Vagina (tissue), 2 donors: ENCODE data around the gene IFRD1. TPM values are rescaled to one million over a fixed set of nuclear protein-coding genes. Genes with fewer than 3 reads are reported as not detected.
A peak's percentile ranks its signal among the peaks of the same experiment; 100 is the strongest.

ENCODE experiments used
- DNase-seq, 2 donors: peaks; one replicate each; pipeline ENCODE4 v3.0.0-alpha.2; 2017; ENCODE audit errors: extremely low spot score in 2 of 2
- H3K27ac ChIP-seq: fragments of 200-600 bp; sonication (generic); one replicate; pipeline ENCODE4 v1.5.1; 2019
- H3K27me3 ChIP-seq: fragments of 200-600 bp; sonication (generic); one replicate; pipeline ENCODE4 v1.5.1; 2019
- H3K36me3 ChIP-seq, 2 donors: fragments of 200-600 bp; sonication (generic); one replicate each; pipeline ENCODE4 v1.5.1; 2017 to 2019
- H3K4me1 ChIP-seq: fragments of 200-600 bp; sonication (generic); one replicate; pipeline ENCODE4 v1.5.1; 2019
- H3K4me3 ChIP-seq, 2 donors: fragments of 200-600 bp; sonication (generic); 1 replicate in 1 of 2; 2 replicates in 1 of 2; pipeline ENCODE4 v1.5.1; 2016 to 2019
- H3K9me3 ChIP-seq: fragments of 200-600 bp; sonication (generic); one replicate; pipeline ENCODE4 v1.5.1; 2019
- CTCF ChIP-seq, 3 experiments: fragments of 450-650 bp in 2 of 3; fragments of 200-600 bp in 1 of 3; sonication (generic) in 1 of 3; IDR thresholded peaks; one replicate each; pipeline ENCODE4 v1.5.1; 2017 to 2019; ENCODE audit warnings: antibody characterized with exemption in 3 of 3, mild to moderate bottlenecking in 2 of 3, moderate library complexity in 2 of 3
- POLR2A ChIP-seq, 2 donors: fragments of 450-650 bp; IDR thresholded peaks; one replicate each; pipeline ENCODE4 v1.6.1; 2017; ENCODE audit warnings: antibody characterized with exemption in 2 of 2, mild to moderate bottlenecking in 2 of 2, moderate library complexity in 2 of 2
- POLR2AphosphoS5 ChIP-seq, 2 donors: sonication (generic); formaldehyde crosslinking; IDR thresholded peaks; one replicate each; pipeline ENCODE4 v1.9.0; 2017; ENCODE audit warnings: antibody characterized with exemption in 2 of 2, mild to moderate bottlenecking in 2 of 2, low read depth in 1 of 2; ENCODE audit not compliant: insufficient read depth in 1 of 2
- intact Hi-C: fragments of 100-400 bp; cut with DNase I; formaldehyde crosslinking; loops from one replicate; pipeline ENCODE4 v1.15.1; 2023
- total RNA-seq: library from RNA; depleted of rRNA; stranded (reverse); fragments of >200 nt; gene quantifications from one replicate; pipeline ENCODE4 v1.2.3, GENCODE V29; 2016

Gene IFRD1
- total RNA-seq, 1 donor from 2014 or later: 70.2 TPM

- TF ChIP-seq POLR2A (IDR thresholded peaks at IDR 0.05): no peak
- TF ChIP-seq CTCF (IDR thresholded peaks at IDR 0.05): no peak
- no peak for TF ChIP-seq POLR2AphosphoS5 (IDR thresholded peaks at IDR 0.05; ENCODE audit: insufficient read depth in 1 of 2, low read depth in 1 of 2)
- intact Hi-C loops: no loop called here
Measured at GRCh38 chr7:112410092-112410491, 40.2 kb upstream of the IFRD1 start.

GRCh38 chr7:112411186-112411795 lies 39.0 kb upstream of the IFRD1 start:
- intact Hi-C loops: no loop called here
- Histone ChIP-seq H3K27ac (no peak overlapping the region), H3K9me3 (no peaks in the 10 kb centered on the region), H3K27me3 (no peaks in the 10 kb centered on the region), H3K4me1 (no peaks in the 10 kb centered on the region), H3K36me3 (no peaks in the 10 kb centered on the region), H3K4me3 (no peak overlapping the region)
- no peak for DNase-seq
- TF ChIP-seq CTCF (IDR thresholded peaks at IDR 0.05) (peak in 1 of 3 experiments; percentile 16), POLR2AphosphoS5 (IDR thresholded peaks at IDR 0.05; ENCODE audit: insufficient read depth in 1 of 2, low read depth in 1 of 2) (no peak)

More at GRCh38 chr7:112410092-112410491, 40.2 kb upstream of the IFRD1 start:
- Histone ChIP-seq H3K27ac (no peak overlapping the region), H3K36me3 (no peaks in the 10 kb centered on the region), H3K4me1 (no peaks in the 10 kb centered on the region), H3K27me3 (no peaks in the 10 kb centered on the region), H3K4me3 (no peak overlapping the region), H3K9me3 (no peaks in the 10 kb centered on the region)
- DNase-seq: no peak

GRCh38 chr7:112414855-112415490 lies 35.3 kb upstream of the IFRD1 start:
- intact Hi-C loops: no loop called here

GRCh38 chr7:112416127-112416526 lies 34.1 kb upstream of the IFRD1 start:
- intact Hi-C loops: no loop called here
- no peak for DNase-seq
- no peak overlapping the region for H3K4me3 ChIP-seq

More at GRCh38 chr7:112414855-112415490, 35.3 kb upstream of the IFRD1 start:
- Histone ChIP-seq H3K4me1 (peaks cover under 1% of the 10 kb centered on the region), H3K27me3 (no peaks in the 10 kb centered on the region), H3K4me3 (no peak overlapping the region), H3K27ac (no peak overlapping the region), H3K9me3 (no peaks in the 10 kb centered on the region), H3K36me3 (no peaks in the 10 kb centered on the region)
- TF ChIP-seq POLR2AphosphoS5 (IDR thresholded peaks at IDR 0.05; ENCODE audit: insufficient read depth in 1 of 2, low read depth in 1 of 2): no peak
- TF ChIP-seq POLR2A (IDR thresholded peaks at IDR 0.05): no peak
- peak in 2 of 3 experiments; percentile 31 to 35 for TF ChIP-seq CTCF (IDR thresholded peaks at IDR 0.05)
- no peak for DNase-seq

More at GRCh38 chr7:112416127-112416526, 34.1 kb upstream of the IFRD1 start:
- no peak overlapping the region for H3K27ac ChIP-seq
- no peaks in the 10 kb centered on the region for H3K27me3 ChIP-seq
- no peaks in the 10 kb centered on the region for H3K9me3 ChIP-seq
- H3K36me3 ChIP-seq: no peaks in the 10 kb centered on the region
- H3K4me1 ChIP-seq: peaks cover 12% of the 10 kb centered on the region
- TF ChIP-seq POLR2AphosphoS5 (IDR thresholded peaks at IDR 0.05; ENCODE audit: insufficient read depth in 1 of 2, low read depth in 1 of 2) (no peak), CTCF (IDR thresholded peaks at IDR 0.05) (no peak), POLR2A (IDR thresholded peaks at IDR 0.05) (no peak)
